GM21526 (cell line): Measurements from ENCODE around the gene ROBO1.

ENCODE experiments used
- ATAC-seq: cut with Tn5 transposase; IDR thresholded peaks from one replicate; pipeline ENCODE4 v1.9.1; 2021; ENCODE audit warnings: moderate library complexity; ENCODE audit not compliant: unreplicated experiment, low FRiP score

Gene ROBO1

DNA sequence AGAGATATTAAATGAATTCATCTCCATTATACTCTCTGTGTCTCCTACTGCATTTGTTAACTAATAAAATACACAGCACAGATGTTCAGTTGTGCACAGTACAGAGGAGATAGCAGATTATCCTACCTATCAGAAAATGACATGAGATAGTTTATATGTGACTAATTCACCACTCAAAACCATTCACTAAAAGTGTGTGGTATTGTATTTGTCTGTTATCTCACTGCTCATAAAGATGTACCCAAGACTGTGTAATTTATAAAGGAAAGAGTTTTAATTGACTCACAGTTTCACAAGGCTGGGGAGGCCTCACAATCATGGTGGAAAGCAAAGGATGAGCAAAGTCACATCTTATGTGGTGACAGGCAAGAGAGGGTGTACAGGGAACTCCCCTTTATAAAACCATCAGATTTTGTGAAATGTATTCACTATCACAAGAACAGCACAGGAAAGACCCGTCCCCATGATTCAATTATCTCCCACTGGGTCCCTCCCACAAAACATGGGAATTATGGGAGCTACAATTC, 936.3 kb downstream of the ROBO1 start:
- no peak for ATAC-seq

DNA sequence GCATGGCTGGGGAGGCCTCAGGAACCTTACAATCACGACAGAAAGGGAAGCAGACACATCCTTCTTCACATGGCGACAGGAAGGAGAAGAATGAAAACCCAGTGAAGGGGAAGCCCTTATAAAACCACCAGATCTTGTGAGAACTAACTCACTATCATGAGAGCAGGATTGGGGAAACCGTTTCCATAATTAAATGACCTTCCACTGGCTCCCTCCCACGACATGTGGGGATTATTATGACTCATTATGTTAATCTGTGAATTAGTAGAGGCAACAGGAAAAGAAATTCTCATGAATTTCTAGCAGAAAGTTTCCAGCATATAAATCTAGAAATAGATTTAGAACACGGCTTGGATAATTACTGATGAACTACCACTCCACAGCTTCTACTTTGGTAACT, 937.3 kb downstream of the ROBO1 start:
- no peak for ATAC-seq

DNA sequence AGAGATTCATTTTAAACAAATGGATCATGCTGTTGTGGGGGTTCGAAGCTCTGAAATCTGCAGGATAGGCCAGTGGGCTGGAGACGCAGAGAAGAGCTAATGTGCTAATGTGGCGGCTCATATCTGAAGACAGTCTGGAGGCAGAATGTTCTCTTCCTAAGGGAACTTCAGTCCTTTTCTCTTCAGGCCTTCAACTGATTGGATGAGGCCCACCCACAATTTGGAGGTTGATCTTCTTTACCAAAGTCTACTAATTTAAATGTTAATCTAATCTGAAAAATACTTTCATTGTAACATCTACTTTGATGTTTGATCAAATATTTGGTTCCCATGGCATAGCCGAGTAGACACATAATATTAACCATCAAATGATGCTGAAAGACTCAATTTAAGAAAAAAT, 940.2 kb downstream of the ROBO1 start:
- ATAC-seq, result no peak

DNA sequence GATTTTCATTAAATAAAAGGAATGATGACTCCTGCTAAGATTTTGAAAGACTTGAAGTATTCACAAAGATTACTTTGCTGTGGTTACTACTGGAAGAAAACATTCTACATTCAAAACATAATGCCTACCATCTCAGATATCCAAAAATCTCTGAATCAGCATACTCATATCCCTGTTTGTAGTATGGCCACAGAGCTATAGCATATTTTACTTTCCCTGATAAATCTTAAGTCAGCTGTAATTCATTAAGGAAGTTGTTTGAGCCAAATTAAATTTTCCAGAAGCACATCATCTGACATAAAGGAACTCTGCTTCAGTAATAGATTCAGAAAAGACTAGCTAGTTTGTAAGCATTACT, 942.0 kb downstream of the ROBO1 start:
- no peak for ATAC-seq

DNA sequence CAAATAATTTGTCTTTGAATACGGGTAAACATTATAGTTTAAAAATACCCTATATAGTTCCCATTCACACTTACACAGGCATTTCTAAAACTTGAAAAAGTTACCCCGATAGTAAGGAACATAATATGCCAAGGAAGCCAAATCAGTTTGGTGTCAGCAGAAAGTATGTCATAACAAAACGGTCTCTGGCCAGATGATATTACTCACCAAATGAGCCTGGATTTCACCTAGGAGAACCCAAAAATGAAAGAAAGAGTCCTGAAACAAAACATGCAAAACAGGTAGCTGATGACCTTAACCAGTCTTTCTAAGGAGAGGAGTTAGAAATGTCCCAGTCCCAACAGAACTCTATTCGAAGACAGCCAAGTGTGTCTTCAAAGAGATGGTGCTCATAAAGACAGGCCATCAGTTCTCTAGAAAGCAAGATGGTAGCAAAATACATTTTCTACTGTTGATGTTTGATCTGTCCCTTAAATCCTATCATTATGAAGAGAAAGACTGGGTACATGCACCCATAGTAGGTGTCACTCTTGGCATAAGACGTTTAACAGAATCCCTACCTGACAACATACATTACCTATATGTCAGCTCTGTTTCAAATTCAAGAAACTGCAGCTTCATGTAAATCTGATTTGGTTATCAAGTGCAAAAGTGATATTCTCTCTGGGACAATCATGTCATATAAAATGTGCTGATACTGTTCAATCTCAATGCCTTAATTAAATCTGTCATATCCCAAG, 942.5 kb downstream of the ROBO1 start:
- no peak for ATAC-seq

DNA sequence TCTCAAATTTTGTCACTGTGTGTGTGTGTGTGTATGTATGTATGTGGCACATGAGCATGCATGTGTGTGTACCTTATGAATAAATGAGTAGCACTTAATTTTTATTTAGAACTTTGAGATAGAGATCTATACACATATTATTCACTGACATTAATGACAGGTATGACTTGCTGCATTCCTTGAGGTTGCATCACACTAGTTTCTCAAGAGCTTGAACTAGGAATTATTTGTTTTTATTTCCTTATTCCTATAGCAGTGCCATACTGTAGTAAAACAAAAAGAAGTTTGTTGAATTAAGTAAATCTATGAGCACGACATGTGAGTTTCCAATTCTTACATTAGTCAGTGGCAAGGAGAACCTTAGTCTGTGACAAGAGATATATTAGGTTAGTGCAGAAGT, 943.9 kb downstream of the ROBO1 start:
- no peak for ATAC-seq

DNA sequence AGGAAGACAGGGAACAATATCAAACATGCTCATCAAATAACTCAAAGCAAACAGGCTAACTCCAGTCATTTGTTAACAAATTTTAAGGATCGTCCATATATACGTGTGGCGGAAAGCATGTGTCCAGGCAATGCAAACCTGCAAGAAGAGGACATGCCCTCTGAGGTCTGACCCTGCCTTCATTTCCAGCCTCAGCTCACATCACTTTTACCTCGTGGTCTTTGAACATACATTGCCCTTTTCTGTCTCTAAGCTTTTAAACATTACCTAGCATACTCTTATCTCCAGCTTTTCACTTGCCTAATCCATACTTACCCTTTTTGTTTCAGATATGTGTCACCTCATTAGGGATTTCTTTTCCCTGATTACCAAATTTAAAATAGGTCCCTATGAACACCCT, 944.4 kb downstream of the ROBO1 start:
- ATAC-seq, result no peak

DNA sequence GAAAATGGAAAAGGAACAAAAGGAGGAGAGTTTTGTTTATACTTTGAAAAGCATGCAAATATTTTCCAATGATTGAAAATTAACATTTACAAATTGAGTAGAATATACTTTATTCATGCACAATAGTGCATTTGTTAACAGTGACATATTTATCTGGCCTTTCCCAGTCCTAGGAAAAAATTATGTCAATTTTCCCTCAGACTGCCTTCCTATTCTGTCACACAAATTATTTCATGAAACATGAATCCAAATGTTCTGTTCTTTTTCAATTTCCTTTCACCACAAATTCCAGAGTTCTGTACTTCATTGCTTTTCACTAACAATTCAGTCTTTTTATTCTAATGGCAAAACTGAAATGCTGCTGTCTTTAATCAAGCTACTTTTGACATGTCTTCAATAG, 945.1 kb downstream of the ROBO1 start:
- no peak for ATAC-seq

DNA sequence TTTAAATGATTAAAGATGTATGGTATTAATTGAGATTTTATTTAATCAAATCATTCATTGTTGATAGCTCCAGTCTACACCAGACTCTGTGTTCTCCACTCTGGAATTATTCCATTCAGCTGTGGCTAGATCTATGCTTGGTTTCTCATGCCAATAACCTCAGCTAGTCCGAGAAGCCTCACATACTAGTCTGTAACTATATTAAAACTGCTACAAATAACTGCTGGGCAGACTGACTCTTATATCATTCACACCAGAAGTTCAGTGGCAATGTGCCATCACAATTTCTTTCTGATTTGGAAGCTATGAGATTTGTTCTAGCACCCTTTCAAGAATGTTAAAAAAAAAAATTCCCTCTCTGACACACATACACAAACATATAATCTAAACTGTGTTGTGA, 947.3 kb downstream of the ROBO1 start:
- no peak for ATAC-seq

DNA sequence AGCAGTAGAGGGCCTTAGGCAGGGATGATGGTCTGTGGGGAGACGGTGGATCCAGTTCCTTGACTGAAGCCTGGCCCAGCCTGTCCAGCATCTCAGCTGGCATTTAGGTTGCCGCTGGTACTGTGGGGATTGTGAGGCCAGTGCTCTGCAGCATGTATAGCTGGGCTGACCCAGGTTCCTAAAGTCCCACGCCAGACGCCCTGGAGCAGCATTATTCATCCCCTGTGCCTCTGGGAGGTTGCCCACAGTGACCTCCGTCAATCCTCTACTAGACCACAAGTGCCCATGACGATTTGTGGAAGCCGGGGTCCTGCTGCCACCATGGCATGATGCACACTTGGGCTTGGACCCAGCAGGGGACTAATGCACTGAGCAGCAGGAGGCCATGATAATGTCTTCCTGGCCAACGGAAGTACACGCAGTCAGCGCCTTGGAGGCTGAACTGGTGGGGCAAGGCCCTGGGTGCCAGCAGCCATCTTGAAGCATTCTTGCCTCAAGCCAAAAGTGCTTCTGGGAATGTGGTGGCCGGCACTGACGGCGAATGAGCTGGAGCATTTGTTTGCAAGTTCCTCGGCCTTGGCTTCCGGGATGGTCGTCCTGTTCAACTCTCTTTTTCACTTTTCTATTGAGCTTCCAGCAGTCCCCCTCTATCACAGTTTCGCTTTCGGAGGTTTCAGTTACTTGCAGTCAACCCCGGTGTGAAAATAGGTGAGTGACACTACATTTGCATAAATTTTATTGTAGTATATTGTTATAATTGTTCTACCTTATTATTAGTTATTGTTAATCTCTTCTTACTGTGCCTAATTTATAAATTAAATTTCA, 949.4 kb downstream of the ROBO1 start:
- ATAC-seq, result no peak

DNA sequence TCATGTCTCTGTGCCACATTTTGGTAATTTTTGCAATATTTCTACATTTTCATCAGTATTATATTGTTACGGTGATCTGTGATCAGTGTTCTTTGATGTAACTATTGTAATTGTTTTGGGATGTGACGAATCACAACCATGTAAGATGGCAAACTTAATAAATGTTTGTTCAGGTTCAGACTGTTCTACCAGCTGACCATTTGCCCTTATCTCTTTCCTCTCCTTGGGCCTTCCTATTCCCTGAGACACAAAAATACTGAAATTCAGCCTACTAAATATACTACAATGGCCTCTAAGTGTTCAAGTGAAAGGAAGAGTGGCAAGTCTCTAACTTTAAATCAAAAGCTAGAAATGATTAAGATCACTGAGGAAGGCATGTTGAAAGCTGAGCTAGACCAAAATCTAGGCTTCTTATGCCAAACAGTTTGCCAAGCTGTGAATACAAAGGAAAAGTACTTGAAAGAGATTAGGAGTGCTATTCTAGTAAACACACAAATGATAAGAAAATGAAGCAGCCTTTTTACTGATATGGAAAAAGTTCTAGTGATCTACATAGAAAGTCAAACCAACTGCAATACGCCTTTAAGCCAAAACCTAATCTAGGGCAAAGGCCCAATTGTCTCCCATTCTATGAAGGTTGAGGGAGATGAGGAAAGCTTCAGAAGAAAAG, 952.8 kb downstream of the ROBO1 start:
- no peak for ATAC-seq

DNA sequence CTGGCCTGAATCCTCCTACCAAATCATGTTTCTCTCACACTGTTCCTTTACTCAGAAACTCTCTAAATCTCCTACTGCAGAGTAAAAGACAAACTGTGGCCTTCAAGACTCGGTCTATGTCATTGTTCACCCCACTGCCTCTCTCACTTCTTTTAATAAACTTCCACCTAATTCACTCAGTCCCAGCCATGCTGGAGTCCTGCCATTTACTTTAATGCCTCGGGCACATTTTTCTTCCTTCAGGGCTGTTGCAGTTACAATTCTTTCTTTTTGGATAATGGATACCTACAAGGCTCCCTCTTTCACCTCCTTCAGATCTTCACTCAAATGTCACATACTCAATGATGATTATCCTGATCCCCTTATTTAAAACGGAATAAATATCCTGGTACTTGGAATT, 955.6 kb downstream of the ROBO1 start:
- ATAC-seq, result no peak

DNA sequence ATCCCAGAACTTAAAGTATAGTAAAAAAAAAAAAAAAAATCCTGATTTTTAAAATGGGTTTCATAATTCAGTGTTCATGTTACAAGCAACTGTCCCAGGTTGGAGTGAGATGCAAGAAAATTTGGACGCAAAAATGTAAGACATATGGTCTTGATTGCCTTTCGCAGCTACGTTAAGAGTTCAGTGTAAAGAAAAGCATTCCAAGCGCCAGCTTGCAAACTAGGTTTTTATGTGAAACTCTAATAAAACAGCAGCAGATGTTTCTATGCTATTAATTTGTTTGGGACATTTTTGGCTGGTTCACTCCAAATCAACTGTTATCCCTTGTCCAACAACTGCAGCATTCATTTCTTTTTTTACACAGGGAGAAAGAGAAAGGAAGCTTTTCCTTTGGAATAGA, 957.8 kb downstream of the ROBO1 start:
- ATAC-seq, result no peak

DNA sequence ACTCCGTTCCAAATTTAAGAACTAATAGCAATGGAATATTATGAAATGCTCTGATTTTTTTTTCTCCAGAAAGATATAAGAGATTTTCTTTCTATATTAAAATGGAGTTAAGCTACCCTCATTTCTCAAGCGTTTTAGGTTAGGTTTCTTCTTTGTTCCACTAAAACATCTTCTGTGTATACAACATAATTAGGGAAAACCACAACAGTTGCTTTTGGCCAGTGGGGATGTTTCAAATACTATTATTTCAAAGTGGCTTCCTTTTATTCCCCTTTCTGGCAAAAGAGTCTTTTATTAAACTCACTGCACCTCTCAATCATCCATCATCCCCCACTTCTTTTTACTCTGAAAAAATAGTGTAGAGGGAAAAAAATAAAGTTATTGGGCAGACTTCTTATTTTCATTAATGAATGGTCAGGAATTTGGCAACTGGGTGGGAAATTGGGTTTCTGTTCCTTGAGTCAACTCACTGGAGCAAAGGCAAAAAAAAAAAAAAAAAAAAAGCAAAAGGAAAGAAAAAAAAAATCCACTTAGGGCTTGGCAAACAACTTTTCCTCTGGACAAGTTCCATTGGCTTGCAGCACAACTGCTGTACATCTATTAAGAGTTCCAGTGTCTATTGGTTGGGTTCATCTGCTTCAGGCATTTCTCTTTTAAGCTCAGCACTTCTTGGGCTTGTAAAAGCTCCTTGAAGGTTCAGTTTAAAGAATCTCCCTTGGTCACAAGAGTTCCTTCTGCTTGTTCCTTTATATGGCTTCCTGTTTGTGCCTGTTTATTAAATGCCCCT, 963.4 kb downstream of the ROBO1 start:
- ATAC-seq, result no peak

DNA sequence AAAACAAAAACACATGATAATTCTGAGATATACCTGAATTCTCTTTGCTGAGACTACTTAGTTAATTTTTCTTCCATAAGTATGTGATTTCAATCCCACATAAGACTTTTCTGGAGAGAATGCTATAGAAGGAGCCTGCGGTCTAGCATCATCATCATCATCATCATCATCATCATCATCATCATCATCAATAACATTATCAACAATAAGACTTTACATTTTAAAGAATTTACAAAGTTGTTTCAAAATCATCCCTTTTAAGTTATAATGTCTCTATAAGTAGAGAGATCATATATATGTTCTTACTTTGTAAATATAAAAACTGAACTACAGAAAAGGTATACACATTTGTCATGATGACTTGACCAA, 965.3 kb downstream of the ROBO1 start:
- ATAC-seq, result no peak

DNA sequence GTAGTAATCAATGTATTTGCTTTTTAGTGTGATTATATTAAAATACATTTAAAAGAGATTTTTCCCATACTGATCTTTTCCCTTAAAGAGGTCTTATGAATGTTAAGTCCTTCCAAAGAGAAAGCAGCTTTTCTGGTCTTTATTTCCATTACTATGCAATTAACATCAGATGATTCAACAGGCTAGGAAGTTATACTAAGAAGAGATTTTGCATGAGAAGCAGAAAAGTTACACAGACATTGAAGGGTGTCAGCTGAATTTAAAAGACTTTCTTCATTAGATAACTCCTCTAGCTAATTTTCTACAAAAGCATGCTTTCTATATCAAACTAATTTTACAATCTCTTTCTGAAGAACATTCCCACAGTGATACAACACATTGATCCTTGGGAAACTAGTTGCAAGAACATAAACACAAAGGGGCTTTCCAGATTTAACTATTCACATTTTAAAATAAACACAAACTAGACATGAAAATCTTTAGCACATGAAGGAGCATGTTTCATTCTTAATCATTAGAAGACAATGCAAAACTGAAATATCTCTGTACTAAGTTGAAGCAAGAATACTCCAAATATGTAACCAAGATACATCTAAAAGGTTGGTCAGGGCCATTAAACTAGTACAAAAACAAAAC, 965.8 kb downstream of the ROBO1 start:
- no peak for ATAC-seq

DNA sequence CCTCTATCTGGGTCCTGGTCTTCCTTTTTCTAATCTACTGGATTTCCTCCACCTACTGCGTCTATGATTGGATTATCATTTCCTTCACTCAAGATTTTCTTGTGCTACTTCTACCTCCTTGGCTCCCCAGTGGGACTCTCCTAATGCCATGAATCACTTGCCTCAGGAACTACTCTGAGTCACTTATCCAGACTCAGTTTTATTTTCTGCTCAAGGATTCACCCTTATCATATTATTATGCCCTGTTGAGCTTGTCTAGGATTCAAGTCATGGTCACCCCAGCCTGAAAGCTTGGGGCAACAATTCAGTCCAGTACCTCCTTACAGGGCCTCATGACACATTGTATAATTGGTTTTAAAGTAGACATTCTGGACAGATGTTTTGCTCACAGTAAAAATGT, 968.1 kb downstream of the ROBO1 start:
- ATAC-seq, result no peak

DNA sequence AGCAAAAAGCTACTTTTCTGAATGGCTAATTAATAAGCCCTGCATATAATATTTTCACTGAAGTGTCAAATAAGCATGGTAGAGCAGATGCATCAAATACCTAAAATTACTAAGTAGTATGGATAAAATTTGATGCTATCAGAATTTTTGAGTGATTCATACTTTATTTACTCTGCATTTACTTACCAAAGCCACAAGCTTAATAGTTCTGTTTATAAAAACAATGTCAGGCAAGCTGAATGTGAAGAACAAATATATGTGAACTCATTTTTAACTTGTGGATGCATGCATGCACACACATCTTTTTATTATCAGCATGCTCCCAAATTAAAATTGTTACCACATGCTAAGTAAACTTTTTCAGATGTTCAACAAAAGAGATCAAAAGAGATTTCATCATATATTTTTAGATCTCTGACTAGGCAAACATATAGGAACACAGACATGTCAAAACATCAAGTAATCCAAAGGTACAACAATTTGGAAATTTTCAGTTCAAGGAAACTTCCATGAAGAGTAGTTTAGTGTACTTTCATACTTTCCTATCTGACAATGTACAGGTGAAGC, 969.4 kb downstream of the ROBO1 start:
- ATAC-seq, result no peak

DNA sequence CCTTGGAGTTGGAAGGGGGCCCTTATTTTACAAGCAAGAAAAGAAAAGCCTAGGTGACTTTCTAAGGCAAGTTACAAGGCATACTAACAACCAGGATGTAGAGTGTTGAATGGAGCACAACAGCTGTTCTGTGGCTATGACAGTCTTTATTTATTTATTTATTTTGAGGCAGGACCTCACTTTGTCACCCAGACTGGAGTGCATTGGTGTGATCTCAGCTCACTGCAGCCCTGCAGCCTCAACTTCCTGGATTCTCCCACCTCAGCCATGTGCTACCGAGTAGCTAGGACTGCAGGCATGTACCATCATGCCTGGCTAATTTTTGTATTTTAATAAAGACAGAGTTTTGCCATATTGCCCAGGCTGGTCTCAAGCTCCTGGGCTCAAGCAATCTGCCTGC, 973.4 kb downstream of the ROBO1 start:
- no peak for ATAC-seq

DNA sequence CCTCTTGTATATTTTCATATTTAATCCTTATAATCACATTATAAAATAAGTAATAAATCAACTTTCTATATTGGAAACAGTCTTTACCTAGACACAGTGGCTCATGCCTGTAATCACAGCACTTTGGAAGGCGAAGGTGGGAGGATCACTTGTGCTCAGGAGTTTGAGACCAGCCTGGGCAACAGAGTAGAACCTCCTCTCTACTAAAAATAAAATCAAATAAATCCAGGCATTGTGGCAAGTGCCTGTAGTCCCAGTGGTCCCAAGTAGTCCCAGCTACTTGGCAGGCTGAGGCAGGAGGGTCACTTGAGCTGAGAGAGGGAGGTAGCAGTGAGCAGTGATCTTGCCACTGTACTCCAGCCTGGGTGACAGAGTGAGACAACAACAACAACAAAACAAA, 975.1 kb downstream of the ROBO1 start:
- ATAC-seq, result no peak
